HG02763 (cell line): ENCODE data around the gene RNF31.

ENCODE experiments used
- ATAC-seq: cut with Tn5 transposase; IDR thresholded peaks from one replicate; pipeline ENCODE4 v1.9.1; 2021; ENCODE audit warnings: mild to moderate bottlenecking, moderate library complexity; ENCODE audit not compliant: unreplicated experiment

The RNF31 gene

GRCh38 chr14:24116128-24116814, 31.0 kb upstream of the RNF31 start:
- no peak for ATAC-seq

DNA sequence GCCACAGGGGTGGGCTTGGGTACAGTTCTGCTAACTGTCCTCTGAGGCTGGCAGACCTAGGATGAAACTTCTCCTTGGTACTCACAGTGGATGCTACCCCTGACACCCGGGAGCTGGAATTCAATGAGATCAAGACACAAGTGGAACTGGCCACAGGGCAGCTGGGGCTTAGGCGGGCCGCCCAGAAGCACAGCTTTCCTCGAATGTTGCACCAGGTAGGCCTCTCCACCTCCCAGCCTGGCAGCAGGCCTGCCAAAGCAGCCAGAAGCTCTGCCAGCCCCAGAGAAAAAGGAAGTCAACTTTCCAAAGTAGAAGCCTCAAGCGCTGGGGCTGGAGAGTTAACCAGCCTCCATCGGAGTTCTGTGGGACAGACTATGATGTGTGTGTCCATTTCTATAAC, 30.1 kb upstream of the RNF31 start:
- ATAC-seq = no peak

- no peak for ATAC-seq
These were observed 27.6 kb upstream of the RNF31 start for GRCh38 chr14:24119691-24120090.

GRCh38 chr14:24121210-24121609, 26.1 kb upstream of the RNF31 start:
- no peak for ATAC-seq

GRCh38 chr14:24122416-24122815, 24.9 kb upstream of the RNF31 start:
- no peak for ATAC-seq

- no peak for ATAC-seq
These were observed 24.4 kb upstream of the RNF31 start for GRCh38 chr14:24122898-24123297.

- peak; percentile 44 for ATAC-seq
These were observed 23.6 kb upstream of the RNF31 start for GRCh38 chr14:24123424-24124417.

- ATAC-seq = no peak
These were observed 20.4 kb upstream of the RNF31 start for GRCh38 chr14:24126939-24127338.

DNA sequence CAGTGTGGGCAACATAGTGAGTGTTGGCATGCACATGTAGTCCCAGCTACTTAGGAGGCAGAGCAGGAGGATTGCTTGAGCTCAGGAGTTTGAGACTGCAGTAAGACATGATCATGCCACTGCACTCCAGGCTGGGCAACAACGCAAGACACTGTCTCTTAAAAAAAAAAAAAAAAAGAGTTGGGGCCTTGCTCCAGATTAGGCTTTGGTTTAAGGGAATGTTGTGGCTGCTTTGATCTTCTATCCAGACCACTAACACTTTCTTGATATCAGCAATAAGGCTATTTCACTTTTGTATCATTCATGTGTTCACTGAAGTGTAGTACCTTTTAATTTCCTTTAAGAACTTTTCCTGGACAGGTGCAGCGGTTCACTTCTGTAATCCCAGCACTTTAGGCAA, 19.6 kb upstream of the RNF31 start:
- no peak for ATAC-seq

DNA sequence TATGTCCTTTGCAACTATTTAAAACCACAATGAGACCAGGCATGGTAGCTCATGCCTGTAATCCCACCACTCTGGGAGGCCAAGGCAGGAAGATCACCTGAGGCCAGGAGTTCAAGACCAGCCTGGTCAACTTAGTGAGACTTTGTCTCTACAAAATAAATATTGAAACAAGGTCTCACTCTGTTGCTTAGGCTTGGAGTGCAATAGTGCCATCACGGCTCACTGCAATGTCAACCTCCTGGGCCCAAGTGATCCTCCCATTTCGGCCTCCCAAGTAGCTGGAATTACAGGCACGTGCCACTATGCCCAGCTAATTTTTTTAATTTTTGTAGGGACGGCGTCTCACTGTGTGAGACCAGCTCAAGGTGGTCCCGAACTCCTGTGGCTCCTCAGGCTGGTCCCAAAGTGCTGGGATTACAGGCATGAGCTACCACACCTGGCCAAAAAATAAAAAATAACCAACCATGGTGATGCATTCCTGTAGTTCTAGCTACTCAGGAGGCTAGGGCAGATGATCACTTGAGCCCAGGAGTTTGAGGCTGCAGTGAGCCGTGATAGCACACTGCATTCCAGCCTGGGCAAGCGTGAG, 17.8 kb upstream of the RNF31 start:
- ATAC-seq = no peak

DNA sequence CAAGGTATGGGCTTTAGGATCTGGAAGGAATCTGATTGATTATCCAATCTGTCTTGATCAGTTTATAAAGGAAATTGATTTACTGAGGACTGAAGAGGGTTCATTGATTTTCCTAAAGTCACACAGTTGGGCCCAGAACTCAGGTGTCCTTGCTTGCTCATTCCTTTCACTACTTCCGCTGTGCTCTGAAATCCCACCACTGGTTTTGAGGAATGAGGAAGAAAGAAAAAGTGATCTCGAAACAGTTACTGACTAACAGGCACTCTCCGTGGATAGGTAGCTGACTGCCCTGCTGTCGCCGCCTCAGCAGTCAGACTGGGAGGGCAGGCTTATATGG, 16.9 kb upstream of the RNF31 start, which contains the start of gene FITM1:
TSS of gene FITM1 (plus strand) at position 280 of the 337 bp plus-strand sequence. CDS start 905 bp downstream, outside the sequence.
- ATAC-seq = no peak

DNA sequence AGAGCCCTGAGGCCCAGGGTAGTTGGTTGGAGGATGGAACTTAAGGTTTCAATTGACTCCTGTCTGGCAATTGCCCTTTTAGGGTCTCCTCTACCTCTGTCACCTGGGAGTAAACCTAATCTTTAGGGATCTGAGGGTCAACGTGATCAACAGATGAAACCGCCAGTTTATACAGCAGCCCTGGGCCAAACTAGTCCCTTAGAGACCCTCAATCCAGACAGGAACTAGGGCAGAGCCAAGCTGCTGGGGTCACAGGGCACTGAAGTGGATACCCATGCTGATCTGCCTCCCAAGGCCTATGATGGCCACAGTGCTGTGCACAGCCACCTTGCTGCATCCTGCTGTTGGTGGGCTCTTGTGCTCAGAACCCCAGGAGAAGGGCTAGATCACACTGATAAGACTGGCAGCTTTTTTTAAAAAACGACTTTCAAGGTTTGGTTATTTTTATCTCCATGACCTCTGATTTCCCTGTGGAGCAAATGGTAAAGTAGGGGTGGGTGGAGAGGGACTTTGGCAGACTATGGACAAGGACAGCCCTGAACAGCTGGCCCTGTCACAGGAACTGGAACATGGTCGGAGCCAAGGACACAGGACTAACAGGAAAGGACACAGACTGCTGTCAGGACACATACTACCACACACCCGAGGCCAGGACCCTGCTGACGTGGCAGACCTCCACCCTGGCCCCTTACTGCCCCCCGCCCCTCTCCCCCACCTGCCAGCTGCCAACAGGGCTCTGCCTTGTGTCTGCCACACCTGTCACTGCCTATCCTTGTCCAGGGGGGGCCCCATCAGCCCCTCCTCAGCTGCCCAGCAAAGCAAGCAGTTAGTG, 16.4 kb upstream of the RNF31 start:
- ATAC-seq = no peak

DNA sequence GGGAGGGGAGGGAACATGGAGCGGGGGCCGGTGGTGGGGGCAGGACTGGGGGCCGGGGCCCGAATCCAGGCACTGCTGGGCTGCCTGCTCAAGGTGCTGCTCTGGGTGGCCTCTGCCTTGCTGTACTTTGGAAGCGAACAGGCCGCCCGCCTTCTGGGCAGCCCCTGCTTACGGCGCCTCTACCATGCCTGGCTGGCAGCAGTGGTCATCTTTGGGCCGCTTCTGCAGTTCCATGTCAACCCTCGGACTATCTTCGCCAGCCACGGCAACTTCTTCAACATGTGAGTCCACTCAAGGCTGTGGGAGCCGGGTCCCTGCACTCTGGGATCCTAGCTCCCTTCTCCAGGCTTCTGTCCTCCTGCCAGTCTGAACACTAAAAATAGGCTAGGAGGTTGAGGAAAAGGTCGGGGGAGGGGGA, 15.7 kb upstream of the RNF31 start:
- ATAC-seq = no peak

DNA sequence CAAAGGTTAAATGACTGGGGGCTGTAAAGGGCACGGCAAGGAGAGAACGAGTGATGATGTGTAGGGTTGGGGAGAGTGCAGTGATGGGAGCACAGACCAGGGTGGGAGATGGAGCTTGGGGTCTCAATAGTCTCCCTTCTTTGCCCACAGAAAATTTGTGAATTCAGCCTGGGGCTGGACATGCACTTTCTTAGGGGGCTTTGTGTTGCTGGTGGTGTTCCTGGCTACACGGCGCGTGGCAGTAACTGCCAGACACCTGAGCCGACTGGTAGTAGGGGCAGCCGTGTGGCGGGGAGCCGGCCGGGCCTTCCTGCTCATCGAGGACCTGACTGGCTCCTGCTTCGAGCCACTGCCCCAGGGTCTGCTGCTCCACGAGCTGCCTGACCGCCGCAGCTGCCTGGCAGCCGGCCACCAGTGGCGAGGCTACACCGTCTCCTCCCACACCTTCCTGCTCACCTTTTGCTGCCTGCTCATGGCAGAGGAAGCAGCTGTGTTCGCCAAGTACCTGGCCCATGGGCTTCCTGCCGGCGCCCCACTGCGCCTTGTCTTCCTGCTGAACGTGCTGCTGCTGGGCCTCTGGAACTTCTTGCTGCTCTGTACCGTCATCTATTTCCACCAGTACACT, 15.1 kb upstream of the RNF31 start:
- ATAC-seq = no peak

GRCh38 chr14:24132976-24133375, 14.3 kb upstream of the RNF31 start:
- no peak for ATAC-seq

DNA sequence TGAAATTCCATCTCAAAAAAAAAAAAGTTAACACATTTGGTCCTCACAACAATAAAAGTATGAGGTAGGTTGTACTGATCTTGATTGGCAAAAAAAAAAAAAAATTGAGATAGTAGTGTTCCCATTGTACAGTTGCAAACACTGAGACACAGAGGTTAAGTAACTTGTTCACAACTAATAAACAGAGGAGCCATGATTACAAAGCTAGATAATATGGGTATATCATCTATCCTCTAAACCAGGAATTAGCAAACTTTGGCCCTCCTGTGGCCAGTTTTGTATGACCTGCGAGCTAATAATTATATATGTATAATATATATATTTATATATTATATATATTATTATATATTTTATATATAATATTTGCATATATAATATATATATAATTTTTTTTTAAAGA, 13.6 kb upstream of the RNF31 start:
- no peak for ATAC-seq

- ATAC-seq = no peak
These were observed 11.8 kb upstream of the RNF31 start for GRCh38 chr14:24135584-24135833.

DNA sequence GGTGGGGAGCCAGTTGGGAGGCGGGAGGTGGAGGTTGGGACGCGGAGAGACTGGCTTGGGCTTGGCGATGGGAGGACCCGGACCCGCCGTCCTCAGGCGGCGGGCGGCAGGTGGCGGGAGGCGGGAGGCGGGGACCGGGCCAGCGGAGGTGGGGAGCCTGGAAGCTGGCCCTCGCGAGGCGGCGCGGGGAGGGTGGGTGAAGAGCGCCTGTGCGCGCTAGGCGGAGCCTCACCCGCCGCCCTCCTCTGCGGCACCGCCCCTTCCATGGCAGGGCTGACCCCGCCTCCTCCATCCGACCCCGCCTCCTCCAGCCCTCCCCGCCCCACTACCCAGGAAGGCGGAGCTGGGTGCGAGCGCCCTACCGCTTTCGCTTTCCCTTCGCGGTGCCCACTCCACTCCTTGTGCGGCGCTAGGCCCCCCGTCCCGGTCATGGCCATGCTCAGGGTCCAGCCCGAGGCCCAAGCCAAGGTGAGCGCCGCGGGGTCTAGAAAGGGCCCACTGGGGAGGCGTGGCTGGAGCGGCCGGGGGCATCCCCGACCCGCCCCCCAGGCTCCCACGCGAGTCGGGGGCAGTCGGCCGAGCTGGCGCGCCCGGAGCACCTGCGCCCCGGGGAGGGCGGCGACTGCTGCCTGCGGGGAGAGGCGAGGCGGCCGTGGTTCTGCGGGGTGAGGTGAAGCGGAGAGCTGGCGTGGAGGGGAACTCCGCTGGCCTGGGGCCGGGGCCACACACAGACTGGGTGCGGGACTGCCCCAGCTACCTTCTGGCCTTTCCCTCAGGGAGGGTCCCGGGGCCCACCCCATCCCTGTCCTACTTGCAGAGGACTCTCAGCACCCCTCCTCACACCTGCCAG, 11.2 kb upstream of the RNF31 start, which contains the start of gene PSME1:
TSS of gene PSME1 (plus strand) at position 361 of the 850 bp plus-strand sequence. CDS start at position 430, 69 bp downstream.
- ATAC-seq = peak; percentile 85

DNA sequence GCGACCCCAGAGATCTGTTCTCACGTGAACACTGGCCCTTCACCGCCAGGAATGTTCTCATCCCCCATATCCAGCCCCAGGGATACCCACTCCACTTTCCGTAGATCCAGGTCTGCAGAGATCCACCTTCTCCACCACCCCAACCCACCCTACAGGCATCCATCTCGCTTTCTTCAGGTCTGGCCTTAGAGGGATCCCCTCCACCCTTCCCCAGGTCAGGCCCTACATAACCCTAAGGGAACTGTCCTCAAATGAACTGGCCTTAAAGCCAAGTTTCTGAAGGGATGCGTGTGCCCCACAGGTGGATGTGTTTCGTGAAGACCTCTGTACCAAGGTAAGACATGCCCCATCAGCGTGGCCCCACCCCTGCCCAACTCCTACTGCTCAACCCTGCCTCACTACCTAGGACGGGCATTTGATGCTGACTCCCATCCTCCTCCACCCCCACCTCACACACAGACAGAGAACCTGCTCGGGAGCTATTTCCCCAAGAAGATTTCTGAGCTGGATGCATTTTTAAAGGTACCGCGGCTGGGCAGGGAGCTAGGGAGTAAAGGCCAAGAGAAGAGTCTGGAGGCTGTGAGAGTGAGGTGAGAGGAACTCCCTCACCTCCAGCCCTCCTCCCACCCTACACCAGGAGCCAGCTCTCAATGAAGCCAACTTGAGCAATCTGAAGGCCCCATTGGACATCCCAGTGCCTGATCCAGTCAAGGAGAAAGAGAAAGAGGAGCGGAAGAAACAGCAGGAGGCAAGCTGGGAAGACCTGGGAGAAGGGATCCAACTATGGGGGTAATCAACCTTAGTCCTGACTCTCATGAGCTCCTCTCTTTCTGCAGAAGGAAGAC, 10.4 kb upstream of the RNF31 start:
- no peak for ATAC-seq
